ENCODE data around the gene TOMM34. TPM values are rescaled to one million over a fixed set of nuclear protein-coding genes. Genes with fewer than 3 reads are reported as not detected.
A peak's percentile ranks its signal among the peaks of the same experiment; 100 is the strongest.

TOMM34 gene
- total and polyA plus RNA-seq, 9 of the 15 experiments (the other 6 are each of a cell fraction or from before 2014, with no cell fraction given): 18.1 to 69.4 (median 41.7) TPM

- Histone ChIP-seq H3K4me1 (replicated peaks in 1 of 2; ENCODE audit: control insufficient read depth in 2 of 2, insufficient read depth in 2 of 2, low read length in 2 of 2) (peaks cover 13 to 24% of the 10 kb centered on the region in 2 experiments), H4K20me1 (replicated peaks; ENCODE audit: control insufficient read depth, insufficient read depth, low read length) (0 out of 2 replicates have a peak, but pooled peaks cover 3% of the 10 kb centered on the region), H3K4me3 (peak overlapping the region; percentile 38), H3K27me3 (ENCODE audit: control insufficient read depth in 2 of 2, insufficient read depth in 2 of 2, low read length in 2 of 2) (no peaks in the 10 kb centered on the region), H2AFZ (ENCODE audit: low read depth, low read length) (peak overlapping the region; percentile 82), H3K79me2 (ENCODE audit: control insufficient read depth, insufficient read depth, low read length) (peaks cover 20% of the 10 kb centered on the region), H3K9me1 (ENCODE audit: control insufficient read depth, insufficient read depth, low read length) (no peaks in the 10 kb centered on the region), H3K4me2 (ENCODE audit: insufficient read depth, low read length) (peak overlapping the region; percentile 77), H3K36me3 (ENCODE audit: control insufficient read depth, insufficient read depth, low read length) (peaks cover 61% of the 10 kb centered on the region), H3K9me3 (replicated peaks; ENCODE audit: control insufficient read depth, insufficient read depth, low read depth, low read length) (no peaks in the 10 kb centered on the region), H3K9ac (ENCODE audit: insufficient read depth in 1 of 2, low read depth in 2 of 2, low read length in 2 of 2) (peak overlapping the region; percentile 83 to 84), H3K27ac (ENCODE audit: extremely low read depth, low read depth, low read length) (peak overlapping the region; percentile 80; the same call in 2 of the 3 replicates)
- ATAC-seq (peak; percentile 80), DNase-seq (ENCODE audit: extremely low read depth in 1 of 4, low spot score in 3 of 4) (peak; percentile 79 to 89 (median 85)), FAIRE-seq (peak; percentile 86)
- BruUV-seq (replicated peaks): no TSS peak
- ChIA-PET CTCF (ENCODE audit: low intra/inter-chr PET ratio) (no interaction called here), POLR2A (interaction anchor here (0.7 to 5.2 kb wide), 6 partner anchors 13 to 397 kb away, joined by 3 to 50 read pairs (median 5); partner anchors contain the start of gene MATN4)
- in situ Hi-C loops (cut with MboI) (no loop called here), intact Hi-C loops (cut with micrococcal nuclease) (loop anchor here (2.0 to 10.0 kb wide), 2 partner anchors 49 to 183 kb away; partner anchors contain the start of gene TOMM34)
- WGBS (ENCODE audit: insufficient coverage, low coverage, missing lambda C conversion rate): 14% methylated on average over 21 of the region's 21 CpGs
- peak; percentile 51 to 59; a peak in 1 of 4 replicates for TF ChIP-seq ARNT (IDR thresholded peaks at IDR 0.05)
- peak; percentile 79 for TF ChIP-seq EP300 (IDR thresholded peaks at IDR 0.05; ENCODE audit: low read length)
- TF ChIP-seq ESRRA (IDR thresholded peaks at IDR 0.05; ENCODE audit: borderline replicate concordance, low read depth): 0 out of 2 replicates have a peak, but pooled peaks have one; percentile 7
- 0 out of 2 replicates have a peak, but pooled peaks have one; percentile 8 for TF ChIP-seq CBX1 (IDR thresholded peaks at IDR 0.05; ENCODE audit: low read depth)
- no peak for TF ChIP-seq ZNF134 (CRISPR knock-in tag; conservative IDR thresholded peaks at IDR 0.05)
- TF ChIP-seq HDAC2 (IDR thresholded peaks at IDR 0.05): peak; percentile 34; the same call in 1 of the 2 replicates
- peak; percentile 75 for TF ChIP-seq IRF9 (tag; IDR thresholded peaks at IDR 0.05)
- peak; percentile 7; the same call in 1 of the 2 replicates for TF ChIP-seq ELF4 (CRISPR knock-in tag; IDR thresholded peaks at IDR 0.05)
- no peak for TF ChIP-seq CAMTA2 (CRISPR knock-in tag; conservative IDR thresholded peaks at IDR 0.05)
- TF ChIP-seq PTBP1 (IDR thresholded peaks at IDR 0.05; ENCODE audit: low read depth, low read length): no peak
- peak; percentile 58 for TF ChIP-seq CEBPB (tag; IDR thresholded peaks at IDR 0.05)
- peak; percentile 31; the same call in 1 of the 2 replicates for TF ChIP-seq ZEB2 (IDR thresholded peaks at IDR 0.05)
- TF ChIP-seq NRF1 (conservative IDR thresholded peaks at IDR 0.05 in 1 of 2, IDR thresholded peaks at IDR 0.05 in 1 of 2): peak; percentile 55 to 66
- TF ChIP-seq SOX6 (IDR thresholded peaks at IDR 0.05): peak; percentile 48; the same call in 1 of the 2 replicates
- TF ChIP-seq BCOR (IDR thresholded peaks at IDR 0.05): peak; percentile 33; the same call in 1 of the 2 replicates
- TF ChIP-seq SMARCE1 (IDR thresholded peaks at IDR 0.05): peak; percentile 73; the same call in 1 of the 2 replicates
- TF ChIP-seq TARDBP (IDR thresholded peaks at IDR 0.05): no peak
- TF ChIP-seq ARID1B (IDR thresholded peaks at IDR 0.05): peak; percentile 65
These were observed 48.8 kb downstream of the TOMM34 start for GRCh38 chr20:44911264-44911921.
